ENCODE results near the gene ZNF280A. TPM values are rescaled to one million over a fixed set of nuclear protein-coding genes. Genes with fewer than 3 reads are reported as not detected.

The ZNF280A gene
- total RNA-seq, 1 donor from 2014 or later: not detected

DNA sequence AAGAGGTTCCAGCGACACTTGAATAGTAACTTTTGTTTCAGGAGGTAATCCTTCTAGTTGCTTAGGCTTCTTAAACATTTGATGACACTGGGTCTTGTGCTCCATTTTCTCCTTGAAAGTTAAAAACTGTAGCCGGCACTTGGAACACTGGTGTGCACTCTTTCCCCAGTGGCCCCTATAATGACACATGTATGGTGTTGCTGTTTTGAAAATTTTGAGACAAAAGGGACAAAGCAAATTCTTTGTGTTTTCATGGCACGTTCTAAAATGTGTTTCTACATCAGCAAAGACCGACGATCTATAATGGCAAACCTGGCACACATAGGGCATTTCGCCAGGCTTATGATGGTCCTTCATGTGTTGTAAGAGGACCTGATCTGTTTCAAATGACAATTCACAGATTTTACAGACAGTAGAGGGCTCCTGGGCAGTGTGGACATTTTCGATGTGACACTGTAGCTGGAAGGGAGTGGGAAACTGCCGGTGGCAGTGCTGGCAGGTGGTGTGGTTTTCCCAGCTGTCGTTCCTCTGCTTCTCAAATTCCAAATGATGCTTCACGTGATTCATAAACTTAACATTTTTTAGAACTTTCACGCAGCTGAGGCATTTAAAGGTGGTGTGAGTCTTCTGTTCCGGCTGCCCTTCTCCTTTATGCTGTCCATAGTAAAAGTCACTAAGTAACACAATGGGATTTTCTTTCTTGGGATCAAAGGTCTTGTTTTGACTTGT lies 32.0 kb downstream of the ZNF280A start:
- no peaks in the 10 kb centered on the region for H3K27me3 Mint-ChIP-seq
- H3K27ac Mint-ChIP-seq: no peak overlapping the region
- no peak for ATAC-seq (ENCODE audit: low read depth)
- no peak for DNase-seq
- TF ChIP-seq, protein P1, sequence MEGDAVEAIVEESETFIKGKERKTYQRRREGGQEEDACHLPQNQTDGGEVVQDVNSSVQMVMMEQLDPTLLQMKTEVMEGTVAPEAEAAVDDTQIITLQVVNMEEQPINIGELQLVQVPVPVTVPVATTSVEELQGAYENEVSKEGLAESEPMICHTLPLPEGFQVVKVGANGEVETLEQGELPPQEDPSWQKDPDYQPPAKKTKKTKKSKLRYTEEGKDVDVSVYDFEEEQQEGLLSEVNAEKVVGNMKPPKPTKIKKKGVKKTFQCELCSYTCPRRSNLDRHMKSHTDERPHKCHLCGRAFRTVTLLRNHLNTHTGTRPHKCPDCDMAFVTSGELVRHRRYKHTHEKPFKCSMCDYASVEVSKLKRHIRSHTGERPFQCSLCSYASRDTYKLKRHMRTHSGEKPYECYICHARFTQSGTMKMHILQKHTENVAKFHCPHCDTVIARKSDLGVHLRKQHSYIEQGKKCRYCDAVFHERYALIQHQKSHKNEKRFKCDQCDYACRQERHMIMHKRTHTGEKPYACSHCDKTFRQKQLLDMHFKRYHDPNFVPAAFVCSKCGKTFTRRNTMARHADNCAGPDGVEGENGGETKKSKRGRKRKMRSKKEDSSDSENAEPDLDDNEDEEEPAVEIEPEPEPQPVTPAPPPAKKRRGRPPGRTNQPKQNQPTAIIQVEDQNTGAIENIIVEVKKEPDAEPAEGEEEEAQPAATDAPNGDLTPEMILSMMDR (IDR thresholded peaks at IDR 0.05): no peak
- CTCF ChIA-PET: no interaction called here
- POLR2A ChIA-PET: no interaction called here
- peaks cover 2% of the 10 kb centered on the region for H3K4me1 Mint-ChIP-seq
- H3K4me3 Mint-ChIP-seq: no peak overlapping the region
- intact Hi-C loops (cut with micrococcal nuclease): loop anchor here (10.0 kb wide), 1 partner anchor 67 kb away; the partner anchor contains the start of gene PRAME
- no peaks in the 10 kb centered on the region for H3K9me3 Mint-ChIP-seq
- H3K36me3 Mint-ChIP-seq (ENCODE audit: low read depth): peaks cover 42% of the 10 kb centered on the region

DNA sequence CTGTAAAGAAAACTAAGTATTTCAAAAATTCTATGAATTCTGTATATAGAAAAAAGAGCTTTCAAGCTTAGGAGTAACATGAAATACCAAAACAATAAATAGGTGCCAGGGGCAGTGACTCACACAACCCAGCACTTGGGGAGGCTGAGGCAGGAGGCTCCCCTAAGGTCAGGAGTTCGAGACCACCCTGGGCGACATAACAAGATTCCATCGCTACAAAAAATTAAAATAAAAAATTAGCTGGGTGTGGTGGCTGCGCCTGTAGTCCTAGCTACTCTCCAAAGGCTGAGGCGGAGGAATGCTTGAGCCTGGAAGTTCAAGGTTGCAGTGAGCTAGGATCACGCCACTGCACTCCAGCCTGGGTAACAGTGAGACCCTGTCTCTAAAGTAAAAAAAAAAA lies 33.0 kb downstream of the ZNF280A start:
- POLR2A ChIA-PET: no interaction called here
- Mint-ChIP-seq H3K4me3 (no peak overlapping the region), H3K4me1 (peaks cover 5% of the 10 kb centered on the region), H3K36me3 (ENCODE audit: low read depth) (peaks cover 38% of the 10 kb centered on the region), H3K27me3 (no peaks in the 10 kb centered on the region), H3K9me3 (no peaks in the 10 kb centered on the region), H3K27ac (no peak overlapping the region)
- ATAC-seq (ENCODE audit: low read depth) (no peak), DNase-seq (no peak)
- CTCF ChIA-PET: no interaction called here
- TF ChIP-seq, protein P1 (IDR thresholded peaks at IDR 0.05): no peak
- intact Hi-C loops (cut with micrococcal nuclease): loop anchor here (10.0 kb wide), 1 partner anchor 68 kb away; the partner anchor contains the start of gene PRAME

DNA sequence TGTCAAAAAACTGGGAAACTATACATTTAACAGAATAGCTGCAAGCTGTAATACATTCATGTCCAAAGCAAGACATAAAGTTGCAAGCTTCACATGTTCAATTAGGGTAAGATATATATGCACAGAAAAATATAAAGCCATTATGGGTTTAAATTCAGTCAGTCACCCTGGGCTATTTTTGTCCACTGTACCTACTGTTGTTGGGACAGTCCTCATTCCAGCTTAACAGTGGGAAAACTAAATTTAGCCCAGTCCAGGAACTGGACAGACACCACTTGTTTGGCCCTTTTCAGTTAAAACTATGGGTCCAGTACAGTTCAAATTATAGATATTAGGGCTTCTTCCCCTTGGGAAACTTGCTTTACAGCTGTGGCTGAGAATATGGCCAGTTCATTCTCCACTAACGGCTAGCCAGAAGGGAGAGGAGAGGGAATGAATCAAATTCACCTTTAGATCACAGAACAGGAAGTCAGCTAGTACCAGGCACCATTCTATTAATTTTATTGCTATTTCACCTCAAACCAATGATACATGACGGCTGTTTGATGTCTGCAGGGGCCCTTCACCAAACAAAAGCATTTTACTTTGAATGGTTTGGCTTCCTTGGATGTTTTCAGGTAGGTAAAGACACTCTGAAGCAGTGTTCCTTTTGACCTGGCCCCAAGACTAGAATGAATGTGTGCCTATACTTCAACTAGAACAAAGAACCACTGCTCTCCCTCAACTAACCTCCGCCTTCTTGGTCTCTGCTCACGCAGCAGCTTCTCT lies 33.8 kb downstream of the ZNF280A start:
- intact Hi-C loops (cut with micrococcal nuclease): loop anchor here (10.0 kb wide), 1 partner anchor 68 kb away; the partner anchor contains the start of gene PRAME
- no peaks in the 10 kb centered on the region for H3K9me3 Mint-ChIP-seq

DNA sequence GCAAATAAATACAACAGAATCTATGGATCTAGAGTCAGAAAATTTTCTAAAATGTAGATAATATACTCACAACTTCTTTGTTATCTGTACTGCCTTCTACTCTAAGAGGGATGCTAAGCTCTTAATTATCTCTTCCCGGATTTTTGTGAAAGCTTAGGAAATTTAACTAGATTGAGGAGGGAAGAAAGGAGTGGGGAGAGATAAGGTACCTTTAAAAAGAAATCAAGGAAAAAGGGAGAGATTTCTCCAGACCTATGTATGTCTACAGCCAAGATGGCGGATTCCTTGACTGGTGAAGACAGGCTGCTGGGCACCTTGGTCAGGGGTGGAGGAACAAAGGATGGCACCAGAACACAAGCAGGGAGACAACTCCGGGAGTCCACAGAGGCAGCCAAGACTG lies 34.5 kb downstream of the ZNF280A start:
- no peak for DNase-seq
- no peak for ATAC-seq (ENCODE audit: low read depth)
- TF ChIP-seq, protein P1 (IDR thresholded peaks at IDR 0.05): no peak
- intact Hi-C loops (cut with micrococcal nuclease): loop anchor here (10.0 kb wide), 1 partner anchor 69 kb away; the partner anchor contains the start of gene PRAME
- CTCF ChIA-PET: no interaction called here
- peaks cover 26% of the 10 kb centered on the region for H3K36me3 Mint-ChIP-seq (ENCODE audit: low read depth)
- peaks cover 5% of the 10 kb centered on the region for H3K4me1 Mint-ChIP-seq
- no peak overlapping the region for H3K27ac Mint-ChIP-seq
- POLR2A ChIA-PET: no interaction called here
- H3K27me3 Mint-ChIP-seq: no peaks in the 10 kb centered on the region
- no peak overlapping the region for H3K4me3 Mint-ChIP-seq
- H3K9me3 Mint-ChIP-seq: no peaks in the 10 kb centered on the region

More for the DNA sequence above, 33.8 kb downstream of the ZNF280A start:
- ChIA-PET CTCF (no interaction called here), POLR2A (no interaction called here)
- TF ChIP-seq, protein P1 (IDR thresholded peaks at IDR 0.05): no peak
- Mint-ChIP-seq H3K27ac (no peak overlapping the region), H3K36me3 (ENCODE audit: low read depth) (peaks cover 33% of the 10 kb centered on the region), H3K27me3 (no peaks in the 10 kb centered on the region), H3K4me1 (peaks cover 5% of the 10 kb centered on the region), H3K4me3 (no peak overlapping the region)
- ATAC-seq (ENCODE audit: low read depth): no peak
- DNase-seq: no peak

DNA sequence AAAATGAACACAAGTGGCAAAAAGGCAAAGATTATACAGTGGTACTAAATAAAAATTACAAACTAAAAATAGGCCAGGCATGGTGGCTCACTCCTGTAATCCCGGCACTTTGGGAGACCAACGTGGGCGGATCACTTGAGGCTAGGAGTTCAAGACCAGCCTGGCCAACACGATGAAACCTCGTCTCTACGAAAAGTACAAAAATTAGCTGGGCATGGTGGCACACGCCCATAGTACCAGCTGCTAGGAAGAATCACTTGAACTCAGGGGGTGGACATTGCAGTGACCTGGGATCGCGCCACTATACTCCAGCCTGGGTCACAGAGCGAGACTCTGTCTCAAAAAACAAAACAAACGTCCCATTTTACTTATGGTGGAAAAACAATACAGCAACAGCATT lies 36.0 kb downstream of the ZNF280A start:
- H3K27me3 Mint-ChIP-seq: no peaks in the 10 kb centered on the region
- DNase-seq (no peak), ATAC-seq (ENCODE audit: low read depth) (no peak)
- intact Hi-C loops (cut with micrococcal nuclease): loop anchor here (10.0 kb wide), 1 partner anchor 71 kb away; the partner anchor contains the start of gene PRAME
- H3K4me3 Mint-ChIP-seq: no peak overlapping the region
- CTCF ChIA-PET: no interaction called here
- TF ChIP-seq, protein P1 (IDR thresholded peaks at IDR 0.05): no peak
- H3K9me3 Mint-ChIP-seq: no peaks in the 10 kb centered on the region
- H3K4me1 Mint-ChIP-seq: peaks cover 2% of the 10 kb centered on the region
- POLR2A ChIA-PET: no interaction called here
- peaks cover 21% of the 10 kb centered on the region for H3K36me3 Mint-ChIP-seq (ENCODE audit: low read depth)
- H3K27ac Mint-ChIP-seq: no peak overlapping the region

All from activated B cell treated with CpG ODN at 0.5 μM for 24 hours (primary cell).